ENCODE measurements around the gene NHS. TPM values are rescaled to one million over a fixed set of nuclear protein-coding genes. Genes with fewer than 3 reads are reported as not detected.

NHS gene
- total RNA-seq, 1 donor from 2014 or later, result 8.6 TPM

DNA sequence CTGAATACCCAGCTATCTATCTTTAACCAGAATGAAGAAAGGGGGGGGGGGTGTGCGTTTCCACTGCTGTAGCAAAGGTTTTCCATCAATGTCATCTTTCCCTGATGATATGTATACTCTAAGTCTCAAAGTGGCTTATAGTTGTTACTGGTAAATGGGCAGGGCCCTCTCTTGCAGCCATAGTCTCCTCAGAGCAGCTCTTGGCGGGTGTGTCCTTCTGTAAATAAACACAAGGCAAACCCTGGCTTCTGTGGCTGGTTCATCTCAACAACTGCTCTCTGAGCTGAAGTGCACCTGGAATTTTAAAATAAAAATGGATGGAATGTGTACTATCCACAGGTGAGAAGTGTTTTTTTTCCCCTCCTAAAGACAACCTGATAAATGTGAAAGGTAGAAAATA lies 304.8 kb downstream of the NHS start:
- TF ChIP-seq, protein P1, sequence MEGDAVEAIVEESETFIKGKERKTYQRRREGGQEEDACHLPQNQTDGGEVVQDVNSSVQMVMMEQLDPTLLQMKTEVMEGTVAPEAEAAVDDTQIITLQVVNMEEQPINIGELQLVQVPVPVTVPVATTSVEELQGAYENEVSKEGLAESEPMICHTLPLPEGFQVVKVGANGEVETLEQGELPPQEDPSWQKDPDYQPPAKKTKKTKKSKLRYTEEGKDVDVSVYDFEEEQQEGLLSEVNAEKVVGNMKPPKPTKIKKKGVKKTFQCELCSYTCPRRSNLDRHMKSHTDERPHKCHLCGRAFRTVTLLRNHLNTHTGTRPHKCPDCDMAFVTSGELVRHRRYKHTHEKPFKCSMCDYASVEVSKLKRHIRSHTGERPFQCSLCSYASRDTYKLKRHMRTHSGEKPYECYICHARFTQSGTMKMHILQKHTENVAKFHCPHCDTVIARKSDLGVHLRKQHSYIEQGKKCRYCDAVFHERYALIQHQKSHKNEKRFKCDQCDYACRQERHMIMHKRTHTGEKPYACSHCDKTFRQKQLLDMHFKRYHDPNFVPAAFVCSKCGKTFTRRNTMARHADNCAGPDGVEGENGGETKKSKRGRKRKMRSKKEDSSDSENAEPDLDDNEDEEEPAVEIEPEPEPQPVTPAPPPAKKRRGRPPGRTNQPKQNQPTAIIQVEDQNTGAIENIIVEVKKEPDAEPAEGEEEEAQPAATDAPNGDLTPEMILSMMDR (IDR thresholded peaks at IDR 0.05; ENCODE audit: insufficient read depth, low read length, poor library complexity, severe bottlenecking), result no peak
- H3K4me3 ChIP-seq (ENCODE audit: low read depth, low read length), result no peak overlapping the region

DNA sequence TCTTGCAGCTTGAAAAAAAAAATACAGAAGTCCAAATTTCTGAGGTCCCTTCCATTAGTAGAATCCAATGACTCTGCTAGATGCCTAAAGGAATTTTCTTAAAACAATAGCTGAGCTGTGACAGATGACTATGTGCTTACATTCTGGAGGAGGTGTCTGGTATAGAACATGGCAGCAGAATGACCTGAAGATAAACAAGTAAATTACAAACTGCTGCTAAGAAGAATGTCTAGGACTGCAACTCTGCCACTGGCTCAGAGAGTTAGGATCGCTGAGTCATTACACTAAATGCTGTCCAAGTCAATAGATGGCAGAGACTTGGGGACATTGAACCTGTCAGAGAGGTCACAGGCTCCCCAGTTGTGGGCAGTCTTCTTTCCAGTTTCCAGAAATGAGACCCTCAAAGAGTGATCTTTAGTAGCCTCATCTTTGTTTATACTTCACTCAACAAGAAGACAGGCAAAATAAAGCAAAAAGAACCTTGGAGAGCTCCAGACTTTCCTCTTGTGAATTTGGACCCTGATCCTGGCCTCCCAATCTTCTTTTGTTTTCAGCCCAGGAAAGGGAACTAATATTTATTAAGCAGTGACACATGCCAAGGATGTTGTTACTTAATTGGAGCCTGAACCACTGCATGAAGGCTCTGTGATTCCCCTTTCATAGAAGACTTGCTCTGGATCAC lies 305.9 kb downstream of the NHS start:
- no peaks in the 10 kb centered on the region for H3K27me3 ChIP-seq (ENCODE audit: control insufficient read depth, insufficient read depth, low read length)
- H3K36me3 ChIP-seq (ENCODE audit: control insufficient read depth, insufficient read depth, low read length), result no peaks in the 10 kb centered on the region
- TF ChIP-seq, protein P1 (IDR thresholded peaks at IDR 0.05; ENCODE audit: insufficient read depth, low read length, poor library complexity, severe bottlenecking), result no peak
- no peak overlapping the region for H3K4me3 ChIP-seq (ENCODE audit: low read depth, low read length)
- DNase-seq (ENCODE audit: low read depth), result no peak

More for the DNA sequence above, 304.8 kb downstream of the NHS start:
- Histone ChIP-seq H3K27me3 (ENCODE audit: control insufficient read depth, insufficient read depth, low read length) (no peaks in the 10 kb centered on the region), H3K36me3 (ENCODE audit: control insufficient read depth, insufficient read depth, low read length) (no peaks in the 10 kb centered on the region)
- DNase-seq (ENCODE audit: low read depth), result no peak

DNA sequence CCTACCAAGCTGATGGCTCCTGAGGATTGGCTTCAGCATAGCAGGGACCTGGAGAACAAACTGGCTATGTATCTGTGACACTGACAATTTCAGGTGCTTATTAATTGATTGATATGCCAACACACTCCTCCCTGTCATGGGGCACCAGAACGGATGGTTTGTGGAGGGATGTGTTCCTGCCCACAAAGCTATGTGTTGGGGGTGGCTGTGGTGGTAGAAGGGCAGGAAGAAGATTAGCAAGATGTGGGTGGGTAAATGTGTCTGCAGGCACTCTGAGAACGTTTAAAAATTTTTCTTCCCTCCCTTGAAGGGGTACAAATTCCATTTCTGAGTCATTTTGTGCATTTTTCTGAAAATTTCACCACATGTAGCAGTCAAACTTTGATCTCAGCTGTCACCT lies 307.3 kb downstream of the NHS start:
- TF ChIP-seq, protein P1 (IDR thresholded peaks at IDR 0.05; ENCODE audit: insufficient read depth, low read length, poor library complexity, severe bottlenecking), result no peak
- no peak overlapping the region for H3K4me3 ChIP-seq (ENCODE audit: low read depth, low read length)
- no peaks in the 10 kb centered on the region for H3K27me3 ChIP-seq (ENCODE audit: control insufficient read depth, insufficient read depth, low read length)
- DNase-seq (ENCODE audit: low read depth), result no peak
- H3K36me3 ChIP-seq (ENCODE audit: control insufficient read depth, insufficient read depth, low read length), result no peaks in the 10 kb centered on the region

DNA sequence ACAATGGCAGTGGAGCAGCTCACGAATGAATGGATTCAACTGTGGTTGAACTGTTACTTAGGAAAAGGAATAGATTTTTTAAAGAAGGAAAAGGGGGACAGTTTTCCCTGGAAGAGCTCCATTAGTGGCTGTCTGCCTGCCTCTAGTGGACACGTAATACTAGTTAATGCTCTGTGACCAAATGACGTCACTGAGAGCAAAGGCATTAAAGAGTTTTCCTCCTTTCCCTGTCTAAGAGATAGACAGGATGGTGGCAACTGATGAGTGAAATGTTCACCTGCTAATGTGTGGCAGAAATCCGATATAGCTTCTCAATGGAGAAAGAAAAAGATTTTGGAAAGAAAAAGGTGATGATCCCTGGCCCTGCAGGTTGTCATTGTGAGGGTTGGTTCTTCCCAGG lies 310.0 kb downstream of the NHS start:
- Histone ChIP-seq H3K36me3 (ENCODE audit: control insufficient read depth, insufficient read depth, low read length) (no peaks in the 10 kb centered on the region), H3K4me3 (ENCODE audit: low read depth, low read length) (no peak overlapping the region), H3K27me3 (ENCODE audit: control insufficient read depth, insufficient read depth, low read length) (no peaks in the 10 kb centered on the region)
- TF ChIP-seq, protein P1 (IDR thresholded peaks at IDR 0.05; ENCODE audit: insufficient read depth, low read length, poor library complexity, severe bottlenecking), result no peak
- no peak for DNase-seq (ENCODE audit: low read depth)

DNA sequence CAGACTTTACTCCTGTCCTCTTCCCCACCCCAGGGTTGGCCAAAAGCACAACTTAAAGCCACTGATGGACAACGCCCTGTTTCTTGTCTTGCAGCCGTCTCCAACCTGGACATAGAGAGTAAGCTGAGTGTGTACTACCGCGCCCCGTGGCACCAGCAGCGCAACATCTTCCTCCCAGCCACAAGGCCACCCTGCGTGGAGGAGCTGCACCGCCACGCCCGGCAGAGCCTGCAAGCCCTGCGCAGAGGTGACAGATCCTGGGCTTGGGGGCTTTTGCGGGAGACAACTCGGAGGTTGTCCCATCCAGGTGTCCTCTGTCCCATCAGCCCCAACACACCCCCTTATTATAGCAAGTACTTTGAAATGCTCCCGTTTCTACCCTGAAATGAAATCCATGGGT lies 312.6 kb downstream of the NHS start:
- no peak overlapping the region for H3K4me3 ChIP-seq (ENCODE audit: low read depth, low read length)
- TF ChIP-seq, protein P1 (IDR thresholded peaks at IDR 0.05; ENCODE audit: insufficient read depth, low read length, poor library complexity, severe bottlenecking), result no peak
- DNase-seq (ENCODE audit: low read depth), result no peak

DNA sequence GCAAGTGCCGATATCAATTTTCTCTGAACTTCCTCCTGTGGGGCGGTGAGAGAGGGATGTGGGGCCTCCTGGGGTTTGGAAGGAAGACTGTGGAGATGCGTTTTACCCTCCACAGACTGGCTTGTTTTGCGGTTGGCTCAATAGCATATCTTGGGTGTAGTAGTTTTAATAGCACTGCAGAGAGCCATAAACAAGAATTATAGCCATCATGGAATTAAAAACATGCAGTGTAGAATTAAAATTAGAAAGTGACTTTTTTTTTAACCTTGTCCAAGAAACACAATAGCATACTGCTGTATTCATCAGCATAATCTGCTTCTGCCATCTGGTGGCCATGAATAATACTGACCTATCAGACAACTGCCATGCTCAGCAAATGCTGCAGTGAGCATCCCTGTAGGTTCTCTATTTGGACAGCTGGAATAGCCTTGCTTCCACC lies 315.0 kb downstream of the NHS start:
- no peak overlapping the region for H3K4me3 ChIP-seq (ENCODE audit: low read depth, low read length)
- H3K36me3 ChIP-seq (ENCODE audit: control insufficient read depth, insufficient read depth, low read length), result no peaks in the 10 kb centered on the region
- no peaks in the 10 kb centered on the region for H3K27me3 ChIP-seq (ENCODE audit: control insufficient read depth, insufficient read depth, low read length)
- TF ChIP-seq, protein P1 (IDR thresholded peaks at IDR 0.05; ENCODE audit: insufficient read depth, low read length, poor library complexity, severe bottlenecking), result peak; percentile 59
- DNase-seq (ENCODE audit: low read depth), result peak; percentile 28

More for the DNA sequence above, 312.6 kb downstream of the NHS start:
- no peaks in the 10 kb centered on the region for H3K36me3 ChIP-seq (ENCODE audit: control insufficient read depth, insufficient read depth, low read length)
- no peaks in the 10 kb centered on the region for H3K27me3 ChIP-seq (ENCODE audit: control insufficient read depth, insufficient read depth, low read length)

Measured in kidney epithelial cell (primary cell).